ENCODE data around the gene MAGI3.
"Not testable (repeated sequence)": the region's sequence is repeated elsewhere in the genome, so short reads cannot be mapped to it uniquely, and the experiment has no call there.

Gene MAGI3

GRCh38 chr1:113714606-113715269 is 324.4 kb downstream of the MAGI3 start:
- no peak for DNase-seq

DNA sequence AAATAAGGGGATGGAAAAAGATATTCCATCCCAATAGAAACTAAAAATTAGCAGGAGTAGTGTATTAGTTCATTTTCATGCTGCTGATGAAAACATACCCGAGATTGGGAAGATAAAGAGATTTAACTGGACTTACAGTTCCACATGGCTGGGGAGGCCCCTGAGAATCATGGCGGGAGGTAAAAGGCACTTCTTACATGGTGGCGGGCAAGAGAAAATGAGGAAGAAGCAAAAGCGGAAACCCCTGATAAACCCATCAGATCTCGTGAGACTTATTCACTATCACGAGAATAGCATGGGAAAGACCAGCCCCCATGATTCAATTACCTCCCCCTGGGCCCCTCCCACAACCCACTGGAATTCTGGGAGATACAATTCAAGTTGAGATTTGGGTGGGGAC is 327.2 kb downstream of the MAGI3 start:
- not testable (repeated sequence) for DNase-seq

- DNase-seq = not testable (repeated sequence)
Measured at GRCh38 chr1:113718621-113719020, 328.3 kb downstream of the MAGI3 start.

- DNase-seq = no peak
Measured at GRCh38 chr1:113721010-113721409, 330.7 kb downstream of the MAGI3 start.

GRCh38 chr1:113732802-113733201 is 342.5 kb downstream of the MAGI3 start:
- no peak for DNase-seq

DNA sequence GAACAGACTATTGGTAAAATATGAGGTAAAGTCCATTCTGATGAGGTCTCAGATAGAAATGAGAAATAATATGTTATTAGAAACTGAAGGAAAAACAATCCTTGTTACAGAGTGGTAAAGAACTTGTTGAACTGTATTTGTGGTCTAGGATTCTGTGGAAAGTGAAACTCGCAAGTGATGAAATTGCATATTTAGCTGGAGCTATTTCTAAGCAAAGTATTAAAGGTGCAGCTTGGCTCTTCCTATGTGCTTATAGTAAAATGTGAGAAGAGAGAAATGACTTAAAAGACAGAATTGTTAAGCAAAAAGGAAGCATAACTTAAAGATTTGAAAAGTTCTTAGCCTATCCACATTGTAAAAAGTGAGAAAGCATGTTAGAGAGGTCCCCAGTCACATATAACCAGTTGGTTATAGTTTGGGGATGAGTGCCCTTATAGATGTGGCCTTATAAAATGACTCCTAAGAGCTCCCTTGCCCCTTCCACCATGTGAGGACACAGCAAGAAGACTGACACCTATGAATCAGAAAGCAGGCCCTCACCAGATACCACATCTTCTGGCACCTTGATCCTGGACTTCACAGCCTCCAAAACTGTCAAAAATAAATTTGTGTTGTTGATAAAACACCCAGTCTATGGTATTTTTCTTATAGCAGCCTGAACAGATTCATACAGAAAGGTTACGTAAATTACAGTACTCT is 344.2 kb downstream of the MAGI3 start:
- DNase-seq = no peak

Measured in CD4-positive, alpha-beta T cell treated with Interferon alpha-2 for 1 hour (primary cell).